ENCODE measurements around the gene ITPKB.

ITPKB gene

GRCh38 chr1:226606311-226607267 is 132.5 kb downstream of the ITPKB start:
- TF ChIP-seq CTCF (conservative IDR thresholded peaks at IDR 0.05; ENCODE audit: low read length): no peak
- no peak overlapping the region for H3K4me3 ChIP-seq (ENCODE audit: low read length)
- peak; percentile 17 for DNase-seq (ENCODE audit: low read depth)

- no peak for TF ChIP-seq CTCF (conservative IDR thresholded peaks at IDR 0.05; ENCODE audit: low read length)
- DNase-seq (ENCODE audit: low read depth): no peak
- H3K4me3 ChIP-seq (ENCODE audit: low read length): no peak overlapping the region
These were observed 133.6 kb downstream of the ITPKB start for GRCh38 chr1:226605318-226605950.

- peak; percentile 49 for DNase-seq (ENCODE audit: low read depth)
- no peak overlapping the region for H3K4me3 ChIP-seq (ENCODE audit: low read length)
- TF ChIP-seq CTCF (conservative IDR thresholded peaks at IDR 0.05; ENCODE audit: low read length): no peak
These were observed 134.3 kb downstream of the ITPKB start for GRCh38 chr1:226604560-226605317.

- DNase-seq (ENCODE audit: low read depth): no peak
- no peak for TF ChIP-seq CTCF (conservative IDR thresholded peaks at IDR 0.05; ENCODE audit: low read length)
- no peak overlapping the region for H3K4me3 ChIP-seq (ENCODE audit: low read length)
These were observed 135.1 kb downstream of the ITPKB start for GRCh38 chr1:226603858-226604559.

GRCh38 chr1:226603022-226603857 is 135.8 kb downstream of the ITPKB start:
- TF ChIP-seq CTCF (conservative IDR thresholded peaks at IDR 0.05; ENCODE audit: low read length): no peak
- H3K4me3 ChIP-seq (ENCODE audit: low read length): peak overlapping the region; percentile 39
- peak; percentile 83 for DNase-seq (ENCODE audit: low read depth)
